ENCODE data around the gene ZNF385B.

ZNF385B gene

GRCh38 chr2:179729966-179730365 is 131.4 kb downstream of the ZNF385B start:
- Mint-ChIP-seq H3K4me1 (no peaks in the 10 kb centered on the region), H3K27me3 (ENCODE audit: low read depth) (no peaks in the 10 kb centered on the region)

GRCh38 chr2:179726461-179727180 is 134.8 kb downstream of the ZNF385B start:
- Mint-ChIP-seq H3K4me3 (no peak overlapping the region), H3K36me3 (ENCODE audit: low read depth) (no peaks in the 10 kb centered on the region), H3K9me3 (peaks cover 3% of the 10 kb centered on the region), H3K27me3 (ENCODE audit: low read depth) (no peaks in the 10 kb centered on the region), H3K4me1 (no peaks in the 10 kb centered on the region), H3K27ac (peak overlapping the region; percentile 57 to 79 (median 63))
- TF ChIP-seq CTCF (IDR thresholded peaks at IDR 0.05; ENCODE audit: unreplicated experiment in 3 of 3) = no peak

More at GRCh38 chr2:179729966-179730365, 131.4 kb downstream of the ZNF385B start:
- Mint-ChIP-seq H3K9me3 (peaks cover 6% of the 10 kb centered on the region), H3K36me3 (ENCODE audit: low read depth) (no peaks in the 10 kb centered on the region), H3K27ac (peak overlapping the region in 1 of 3 experiments; percentile 43), H3K4me3 (no peak overlapping the region)
- TF ChIP-seq CTCF (IDR thresholded peaks at IDR 0.05; ENCODE audit: unreplicated experiment in 3 of 3) = no peak

GRCh38 chr2:179724403-179724802 is 137.0 kb downstream of the ZNF385B start:
- no peaks in the 10 kb centered on the region for H3K9me3 Mint-ChIP-seq
- H3K27ac Mint-ChIP-seq = no peak overlapping the region
- no peaks in the 10 kb centered on the region for H3K27me3 Mint-ChIP-seq (ENCODE audit: low read depth)
- H3K4me3 Mint-ChIP-seq = no peak overlapping the region
- no peaks in the 10 kb centered on the region for H3K4me1 Mint-ChIP-seq
- H3K36me3 Mint-ChIP-seq (ENCODE audit: low read depth) = no peaks in the 10 kb centered on the region
- no peak for TF ChIP-seq CTCF (IDR thresholded peaks at IDR 0.05; ENCODE audit: unreplicated experiment in 3 of 3)

GRCh38 chr2:179720173-179720772 is 141.1 kb downstream of the ZNF385B start:
- Mint-ChIP-seq H3K9me3 (no peaks in the 10 kb centered on the region), H3K36me3 (ENCODE audit: low read depth) (no peaks in the 10 kb centered on the region), H3K4me3 (no peak overlapping the region), H3K27me3 (ENCODE audit: low read depth) (no peaks in the 10 kb centered on the region), H3K4me1 (no peaks in the 10 kb centered on the region), H3K27ac (no peak overlapping the region)
- no peak for TF ChIP-seq CTCF (IDR thresholded peaks at IDR 0.05; ENCODE audit: unreplicated experiment in 3 of 3)

GRCh38 chr2:179715871-179716270 is 145.5 kb downstream of the ZNF385B start:
- H3K9me3 Mint-ChIP-seq = no peaks in the 10 kb centered on the region
- H3K4me3 Mint-ChIP-seq = no peak overlapping the region
- no peaks in the 10 kb centered on the region for H3K36me3 Mint-ChIP-seq (ENCODE audit: low read depth)
- H3K27ac Mint-ChIP-seq = no peak overlapping the region
- no peak for TF ChIP-seq CTCF (IDR thresholded peaks at IDR 0.05; ENCODE audit: unreplicated experiment in 3 of 3)
- H3K27me3 Mint-ChIP-seq (ENCODE audit: low read depth) = no peaks in the 10 kb centered on the region
- peaks cover 4% of the 10 kb centered on the region for H3K4me1 Mint-ChIP-seq

- no peak for TF ChIP-seq CTCF (IDR thresholded peaks at IDR 0.05; ENCODE audit: unreplicated experiment in 3 of 3)
- H3K36me3 Mint-ChIP-seq (ENCODE audit: low read depth) = no peaks in the 10 kb centered on the region
- no peaks in the 10 kb centered on the region for H3K27me3 Mint-ChIP-seq (ENCODE audit: low read depth)
- H3K4me3 Mint-ChIP-seq = no peak overlapping the region
- no peak overlapping the region for H3K27ac Mint-ChIP-seq
- no peaks in the 10 kb centered on the region for H3K9me3 Mint-ChIP-seq
- H3K4me1 Mint-ChIP-seq = peaks cover 4% of the 10 kb centered on the region
These were observed 146.2 kb downstream of the ZNF385B start for GRCh38 chr2:179715196-179715595.
